ENCODE results near the gene PET117.

Gene PET117

GRCh38 chr20:18164356-18164755 is 26.7 kb downstream of the PET117 start:
- TF ChIP-seq, protein P1, sequence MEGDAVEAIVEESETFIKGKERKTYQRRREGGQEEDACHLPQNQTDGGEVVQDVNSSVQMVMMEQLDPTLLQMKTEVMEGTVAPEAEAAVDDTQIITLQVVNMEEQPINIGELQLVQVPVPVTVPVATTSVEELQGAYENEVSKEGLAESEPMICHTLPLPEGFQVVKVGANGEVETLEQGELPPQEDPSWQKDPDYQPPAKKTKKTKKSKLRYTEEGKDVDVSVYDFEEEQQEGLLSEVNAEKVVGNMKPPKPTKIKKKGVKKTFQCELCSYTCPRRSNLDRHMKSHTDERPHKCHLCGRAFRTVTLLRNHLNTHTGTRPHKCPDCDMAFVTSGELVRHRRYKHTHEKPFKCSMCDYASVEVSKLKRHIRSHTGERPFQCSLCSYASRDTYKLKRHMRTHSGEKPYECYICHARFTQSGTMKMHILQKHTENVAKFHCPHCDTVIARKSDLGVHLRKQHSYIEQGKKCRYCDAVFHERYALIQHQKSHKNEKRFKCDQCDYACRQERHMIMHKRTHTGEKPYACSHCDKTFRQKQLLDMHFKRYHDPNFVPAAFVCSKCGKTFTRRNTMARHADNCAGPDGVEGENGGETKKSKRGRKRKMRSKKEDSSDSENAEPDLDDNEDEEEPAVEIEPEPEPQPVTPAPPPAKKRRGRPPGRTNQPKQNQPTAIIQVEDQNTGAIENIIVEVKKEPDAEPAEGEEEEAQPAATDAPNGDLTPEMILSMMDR (IDR thresholded peaks at IDR 0.05; ENCODE audit: low read length, missing control alignments) = no peak
- H3K4me3 ChIP-seq (replicated peaks; ENCODE audit: low read depth, low read length) = no peak overlapping the region
- DNase-seq (ENCODE audit: low read depth) = no peak

DNA sequence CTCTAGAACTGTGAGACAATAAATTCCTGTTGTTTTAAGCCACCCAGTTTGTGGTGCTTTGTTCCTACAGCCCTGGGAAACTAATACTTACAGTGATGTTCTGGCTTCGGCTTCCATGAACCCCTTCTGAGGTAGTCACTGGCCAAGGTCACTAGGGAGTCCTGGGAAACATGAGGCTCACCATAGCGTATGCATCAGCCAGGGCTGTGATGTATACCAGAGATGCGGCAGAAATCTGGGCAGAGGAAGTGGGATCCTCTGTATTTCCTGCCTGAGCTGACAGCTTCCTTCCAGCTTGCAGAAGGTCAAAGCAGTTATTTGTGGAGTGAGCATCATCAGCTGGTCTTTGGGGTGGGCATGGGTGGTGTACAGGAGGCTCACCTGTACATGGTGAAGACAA is 27.9 kb downstream of the PET117 start:
- no peak for DNase-seq (ENCODE audit: low read depth)
- no peak overlapping the region for H3K4me3 ChIP-seq (replicated peaks; ENCODE audit: low read depth, low read length)
- TF ChIP-seq, protein P1 (IDR thresholded peaks at IDR 0.05; ENCODE audit: low read length, missing control alignments) = no peak

- TF ChIP-seq, protein P1 (IDR thresholded peaks at IDR 0.05; ENCODE audit: low read length, missing control alignments) = no peak
- H3K4me3 ChIP-seq (replicated peaks; ENCODE audit: low read depth, low read length) = no peak overlapping the region
- no peak for DNase-seq (ENCODE audit: low read depth)
These were observed 28.7 kb downstream of the PET117 start for GRCh38 chr20:18166241-18166881.

DNA sequence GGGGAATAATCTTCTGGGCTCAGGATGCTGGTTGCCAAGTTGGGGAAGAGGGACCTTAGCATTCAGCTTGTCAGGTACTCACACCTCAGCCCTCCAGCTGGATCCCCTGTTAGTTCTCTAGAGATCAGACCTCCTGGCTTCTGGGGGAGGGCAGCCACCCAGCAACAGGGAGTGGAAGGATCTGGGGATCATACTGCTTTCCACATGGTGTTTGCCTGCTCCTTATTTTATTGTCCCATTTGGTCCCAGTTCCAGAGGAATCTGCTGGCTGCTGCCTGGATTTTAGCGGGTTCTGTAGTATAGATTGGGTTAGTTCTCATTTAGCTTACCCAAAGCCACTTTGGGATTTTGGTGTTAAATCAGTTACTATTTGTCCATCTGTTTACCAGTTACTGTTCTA is 29.3 kb downstream of the PET117 start:
- DNase-seq (ENCODE audit: low read depth) = no peak
- TF ChIP-seq, protein P1 (IDR thresholded peaks at IDR 0.05; ENCODE audit: low read length, missing control alignments) = no peak
- no peak overlapping the region for H3K4me3 ChIP-seq (replicated peaks; ENCODE audit: low read depth, low read length)

- TF ChIP-seq, protein P1 (IDR thresholded peaks at IDR 0.05; ENCODE audit: low read length, missing control alignments) = no peak
- DNase-seq (ENCODE audit: low read depth) = no peak
- no peak overlapping the region for H3K4me3 ChIP-seq (replicated peaks; ENCODE audit: low read depth, low read length)
These were observed 34.7 kb downstream of the PET117 start for GRCh38 chr20:18172379-18172778.

GRCh38 chr20:18174906-18175683 is 37.4 kb downstream of the PET117 start:
- TF ChIP-seq, protein P1 (IDR thresholded peaks at IDR 0.05; ENCODE audit: low read length, missing control alignments) = no peak
- no peak overlapping the region for H3K4me3 ChIP-seq (replicated peaks; ENCODE audit: low read depth, low read length)
- no peak for DNase-seq (ENCODE audit: low read depth)

Measured in fibroblast of pulmonary artery (primary cell).